NOMO-1 (cell line): ENCODE results near the gene GRB10.
"Not testable (repeated sequence)": the region's sequence is repeated elsewhere in the genome, so short reads cannot be mapped to it uniquely, and the experiment has no call there.

Source experiments
- DNase-seq, 2 experiments: peaks; one replicate each; lab custom pipeline; 2025; ENCODE audit not compliant: unreplicated experiment in 2 of 2; lab: John Stamatoyannopoulos, UW

GRB10 gene

GRCh38 chr7:50591480-50592438 lies 190.9 kb downstream of the GRB10 start:
- no peak for DNase-seq

DNA sequence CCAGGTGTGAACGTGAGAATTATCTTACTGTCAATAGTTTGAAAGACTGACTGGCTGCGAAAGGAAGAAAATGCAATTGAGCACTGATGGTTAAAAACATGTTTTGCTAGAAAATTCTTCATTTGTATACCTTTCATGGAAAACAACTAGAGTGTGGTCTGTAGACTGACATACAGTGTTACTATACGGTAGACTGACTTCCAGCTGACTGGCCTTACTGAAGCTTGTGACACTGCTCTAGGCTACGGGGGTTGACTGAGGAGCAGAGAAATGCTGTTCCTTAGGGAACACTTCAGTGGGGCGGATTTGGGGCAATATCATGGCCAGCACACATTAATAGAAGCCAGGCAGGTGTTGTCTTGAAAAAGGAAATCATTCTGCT lies 191.6 kb downstream of the GRB10 start:
- no peak for DNase-seq

- no peak for DNase-seq
These were observed 192.2 kb downstream of the GRB10 start for GRCh38 chr7:50590535-50590934.

DNA sequence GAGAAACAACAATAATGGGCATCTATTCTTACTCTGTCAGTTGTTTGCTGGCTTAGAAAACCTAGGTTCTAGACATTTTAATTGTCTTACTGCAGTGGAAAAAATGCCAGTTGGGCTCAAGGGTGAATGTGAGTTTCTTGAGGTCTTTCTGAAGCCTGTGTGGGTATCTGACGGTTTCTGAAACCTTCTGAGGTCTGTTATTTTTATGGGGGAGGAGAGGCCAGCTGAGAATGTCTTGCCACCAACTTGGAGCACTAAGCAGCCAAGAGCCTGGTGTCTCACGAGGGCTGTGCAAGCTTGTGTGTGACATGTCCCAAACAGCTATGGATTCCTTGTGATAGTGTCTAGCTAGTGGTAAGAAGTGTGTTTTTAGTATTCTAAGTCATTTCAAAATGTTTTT lies 193.3 kb downstream of the GRB10 start:
- no peak for DNase-seq

DNA sequence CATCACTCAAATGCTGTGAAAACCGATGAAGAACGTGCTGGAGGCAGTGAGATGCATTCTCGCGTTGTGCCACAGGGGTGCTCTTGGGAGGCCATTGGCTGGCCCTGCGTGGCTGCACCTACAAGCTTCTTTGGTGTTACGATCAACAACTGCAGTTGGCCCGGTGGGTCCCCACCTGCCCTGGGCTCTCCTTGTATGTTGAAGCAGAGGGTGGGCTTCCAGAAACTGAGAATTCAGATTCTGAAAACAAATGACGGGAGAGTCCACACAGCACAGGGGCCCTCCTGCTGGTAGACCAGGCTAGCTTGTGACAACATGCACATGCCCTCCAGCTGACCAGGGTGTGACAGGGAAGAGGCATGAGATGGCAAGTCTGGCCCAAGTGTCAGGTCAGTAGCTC lies 193.8 kb downstream of the GRB10 start:
- no peak for DNase-seq

GRCh38 chr7:50587737-50588136 lies 195.0 kb downstream of the GRB10 start:
- no peak for DNase-seq

GRCh38 chr7:50584793-50585408 lies 197.8 kb downstream of the GRB10 start:
- DNase-seq = no peak

DNA sequence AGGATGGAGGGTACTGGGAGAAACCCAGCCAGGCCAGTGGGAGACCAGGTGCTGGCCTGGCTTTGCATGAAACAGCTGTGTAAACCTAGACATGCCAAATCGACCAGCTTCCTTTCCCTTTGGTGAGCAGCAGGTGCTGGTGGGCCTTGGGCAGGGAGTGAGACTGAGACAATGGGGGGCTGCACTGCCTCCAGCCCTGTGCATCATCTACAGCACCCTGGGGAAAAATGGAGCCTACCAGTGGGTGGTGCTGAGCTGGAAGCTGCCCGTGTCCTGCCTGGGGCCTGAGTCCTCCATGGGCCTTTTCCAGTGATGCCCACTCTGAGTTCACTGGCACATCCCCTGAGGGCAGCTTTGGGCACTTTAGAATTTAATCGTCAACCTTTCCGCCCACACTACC lies 198.3 kb downstream of the GRB10 start:
- no peak for DNase-seq

DNA sequence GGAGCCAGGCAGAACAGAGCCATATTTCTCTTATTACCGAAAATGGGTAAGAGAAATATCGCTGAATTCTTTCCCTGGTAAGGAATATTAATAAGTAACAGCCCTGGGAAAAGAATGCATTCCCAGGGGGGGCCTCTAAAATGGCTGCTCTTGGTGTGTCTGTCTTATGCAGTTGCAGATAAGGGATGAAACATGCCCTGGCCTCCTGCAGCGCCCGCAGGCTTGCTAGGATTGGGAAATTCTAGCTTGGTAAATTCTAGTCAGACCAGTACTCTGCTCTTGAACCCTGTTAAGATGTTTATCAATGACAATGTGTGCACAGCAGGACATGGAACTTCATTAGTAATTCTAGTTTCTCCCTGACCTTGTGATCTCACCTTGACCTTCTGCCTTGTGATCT lies 199.4 kb downstream of the GRB10 start:
- not testable (repeated sequence) for DNase-seq

DNA sequence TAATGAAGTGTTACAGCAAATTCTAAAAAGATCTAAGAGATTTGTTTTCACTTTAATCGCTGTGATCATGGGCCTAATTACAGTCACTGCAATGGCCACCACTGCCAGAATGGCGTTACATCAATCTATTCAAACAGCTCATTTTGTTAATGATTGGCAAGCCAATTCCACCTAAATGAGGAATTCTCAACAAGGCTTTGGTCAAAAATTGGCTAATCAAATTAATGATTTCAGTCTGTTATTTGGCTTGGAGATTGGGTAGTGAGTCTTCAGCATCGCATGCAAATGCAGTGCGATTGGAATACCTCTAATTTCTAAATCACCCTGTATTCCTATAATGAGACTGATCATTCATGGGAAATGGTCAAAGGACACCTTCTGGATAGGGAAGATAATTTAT lies 200.4 kb downstream of the GRB10 start:
- not testable (repeated sequence) for DNase-seq

GRCh38 chr7:50580666-50581065 lies 202.0 kb downstream of the GRB10 start:
- DNase-seq = not testable (repeated sequence)

DNA sequence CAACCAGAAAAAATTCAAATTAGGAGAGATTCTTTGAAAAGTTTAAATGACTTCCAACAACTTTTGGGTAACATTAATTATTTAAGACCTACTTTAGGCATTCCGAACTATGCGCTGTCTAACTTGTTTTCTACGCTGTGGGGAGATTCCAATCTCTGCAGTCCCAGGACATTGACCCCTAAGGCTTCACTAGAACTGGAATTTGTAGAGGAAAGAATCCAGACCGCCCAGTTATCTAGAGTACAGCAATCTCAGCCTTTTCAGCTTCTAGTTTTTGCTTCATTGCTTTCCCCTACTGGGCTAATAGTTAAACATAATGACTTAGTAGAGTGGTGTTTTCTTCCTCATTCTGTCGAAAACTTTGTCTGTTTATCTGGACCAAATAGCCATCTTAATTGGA lies 202.6 kb downstream of the GRB10 start:
- DNase-seq = no peak

DNA sequence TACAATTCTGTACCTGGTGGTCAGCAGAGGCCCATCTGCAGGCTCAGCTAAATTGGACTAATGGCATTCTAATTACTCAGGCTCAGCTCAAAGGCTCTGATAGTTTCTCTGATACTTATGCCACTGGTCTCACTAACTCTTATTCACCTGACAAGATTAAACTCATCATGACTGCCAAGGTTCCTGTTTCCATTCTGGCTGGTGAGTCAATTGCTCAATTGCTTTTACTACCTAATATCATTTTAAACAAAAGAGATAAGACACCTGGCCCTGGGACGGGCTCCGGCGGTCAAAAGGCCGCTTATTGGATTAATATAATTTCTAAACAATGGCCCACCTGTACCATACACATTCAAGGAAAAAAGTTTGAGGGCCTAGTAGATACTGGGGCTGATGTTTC lies 204.6 kb downstream of the GRB10 start:
- not testable (repeated sequence) for DNase-seq

- DNase-seq = no peak
These were observed 205.1 kb downstream of the GRB10 start for GRCh38 chr7:50577569-50577968.

DNA sequence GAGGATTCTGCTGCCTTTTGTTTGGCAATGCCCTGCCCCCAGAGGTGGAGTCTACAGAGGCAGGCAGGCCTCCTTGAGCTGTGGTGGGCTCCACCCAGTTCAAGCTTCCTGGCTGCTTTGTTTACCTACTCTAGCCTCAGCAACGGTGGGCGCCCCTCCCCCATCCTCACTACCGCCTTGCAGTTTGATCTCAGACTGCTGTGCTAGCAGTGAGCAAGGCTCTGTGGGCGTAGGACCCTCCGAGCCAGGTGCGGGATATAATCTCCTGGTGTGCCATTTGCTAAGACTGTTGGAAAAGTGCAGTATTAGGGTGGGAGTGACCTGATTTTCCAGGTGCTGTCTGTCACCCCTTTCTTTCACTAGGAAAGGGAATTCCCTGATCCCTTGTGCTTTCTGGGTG lies 206.3 kb downstream of the GRB10 start:
- not testable (repeated sequence) for DNase-seq

DNA sequence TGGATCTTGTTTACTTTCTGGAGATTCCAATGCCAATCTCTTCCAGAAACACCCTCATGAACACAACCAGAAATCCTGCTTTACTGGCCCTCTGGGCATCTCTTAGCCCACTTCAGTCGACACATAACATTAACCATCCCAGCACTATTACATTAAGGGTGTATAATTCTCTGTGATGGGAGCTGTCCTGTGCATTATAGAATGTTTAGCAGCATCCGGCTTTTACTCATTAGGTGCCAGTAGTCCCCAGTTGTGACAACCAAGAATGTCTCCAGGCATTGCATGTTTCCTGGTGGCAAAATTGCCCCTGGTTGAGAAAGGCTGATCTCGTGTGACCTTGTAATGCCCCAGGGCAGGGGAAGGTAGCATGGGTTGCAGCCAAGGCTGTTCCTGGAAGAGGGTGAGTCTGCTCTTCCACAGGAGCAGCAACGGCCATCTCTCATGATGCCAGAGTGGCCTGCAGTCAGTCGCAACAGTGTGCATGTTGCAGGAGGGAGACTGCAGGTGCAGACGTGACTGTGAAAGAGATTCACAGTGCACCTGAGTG lies 214.9 kb downstream of the GRB10 start:
- DNase-seq = no peak

DNA sequence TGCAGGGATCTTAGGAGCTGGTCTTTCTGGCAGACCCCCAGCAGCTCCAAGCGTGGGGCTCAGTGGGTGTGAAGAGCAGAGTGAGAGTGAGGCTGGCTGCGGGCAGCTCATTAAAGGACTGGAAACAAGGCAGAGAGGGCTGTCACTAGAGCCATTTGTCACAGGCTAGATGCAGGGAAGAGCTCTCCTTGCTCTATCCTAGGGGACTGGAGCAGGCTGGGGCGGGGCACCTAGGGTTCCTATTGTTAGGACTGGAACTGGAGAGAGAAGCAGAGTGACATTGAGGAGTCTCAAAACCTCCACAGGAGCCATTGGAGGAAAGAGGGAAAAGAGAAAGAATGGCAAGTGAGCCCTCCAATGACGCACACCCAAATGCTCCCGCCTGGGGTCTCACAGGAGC lies 216.7 kb downstream of the GRB10 start:
- no peak for DNase-seq

GRCh38 chr7:50565559-50565916 lies 217.2 kb downstream of the GRB10 start:
- no peak for DNase-seq

DNA sequence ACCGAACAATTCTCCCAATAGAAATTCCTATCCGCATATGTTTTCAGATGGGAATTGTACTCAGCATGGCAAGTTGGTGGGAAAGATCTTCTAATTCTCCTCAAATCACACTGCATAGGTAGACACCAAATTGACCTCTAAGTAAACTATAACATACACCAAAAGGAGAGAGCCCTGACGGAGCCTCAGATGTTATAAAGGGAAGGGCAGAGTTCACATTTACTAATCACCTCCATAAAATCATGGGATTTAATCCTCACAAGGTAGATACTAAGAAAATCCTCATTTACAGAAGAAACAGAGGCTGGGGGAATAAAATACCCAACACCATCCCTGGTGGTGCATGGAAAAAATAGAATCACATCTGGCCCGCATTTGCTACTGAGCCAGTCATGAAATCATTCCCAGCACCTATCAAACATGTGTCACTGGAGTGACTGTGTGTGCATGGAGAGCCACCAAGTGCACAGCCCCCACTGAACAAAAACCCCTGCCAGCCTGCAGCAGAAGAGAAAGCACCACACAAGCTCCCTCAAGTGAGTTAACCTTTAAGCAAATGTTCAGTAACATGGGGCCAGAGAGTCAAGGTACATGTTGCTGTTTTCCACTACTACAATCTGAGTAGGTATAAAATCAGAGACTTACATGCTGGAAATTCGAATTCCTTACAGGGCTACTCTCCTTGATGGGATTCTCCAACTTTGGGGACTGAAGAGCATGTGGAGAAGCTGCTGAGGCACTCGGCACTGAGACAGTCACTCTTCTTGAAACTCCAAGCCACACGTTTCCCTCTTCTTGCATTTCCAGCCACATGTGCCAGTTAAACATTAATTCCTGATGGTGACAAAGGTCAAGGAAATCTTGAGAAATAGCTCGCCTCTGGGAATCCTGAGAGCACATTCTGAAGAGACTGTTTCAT lies 217.8 kb downstream of the GRB10 start, which contains the start of gene DDC:
DDC (minus strand) TSS at position 766 of the 919 bp plus-strand sequence. CDS start 21,320 bp downstream, outside the sequence.
- DNase-seq = no peak

DNA sequence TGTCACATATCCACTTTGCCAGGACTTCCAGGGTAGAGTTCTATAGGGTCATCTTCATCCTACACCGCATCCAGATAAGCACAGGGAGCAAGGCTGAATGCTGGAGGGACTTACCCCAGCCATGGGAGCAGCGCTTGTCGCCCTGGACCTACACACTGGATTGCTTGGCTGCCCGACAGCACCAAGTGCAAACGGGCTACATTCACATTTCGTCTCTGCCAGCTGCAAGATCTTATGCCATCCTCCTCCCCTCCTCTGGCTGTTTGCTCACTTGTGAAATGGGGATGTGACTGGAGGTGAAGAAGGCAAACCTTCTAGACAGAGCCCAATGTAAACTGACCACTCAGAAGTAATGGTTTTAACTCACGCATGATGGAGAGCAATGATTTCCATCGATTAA lies 218.5 kb downstream of the GRB10 start:
- no peak for DNase-seq

DNA sequence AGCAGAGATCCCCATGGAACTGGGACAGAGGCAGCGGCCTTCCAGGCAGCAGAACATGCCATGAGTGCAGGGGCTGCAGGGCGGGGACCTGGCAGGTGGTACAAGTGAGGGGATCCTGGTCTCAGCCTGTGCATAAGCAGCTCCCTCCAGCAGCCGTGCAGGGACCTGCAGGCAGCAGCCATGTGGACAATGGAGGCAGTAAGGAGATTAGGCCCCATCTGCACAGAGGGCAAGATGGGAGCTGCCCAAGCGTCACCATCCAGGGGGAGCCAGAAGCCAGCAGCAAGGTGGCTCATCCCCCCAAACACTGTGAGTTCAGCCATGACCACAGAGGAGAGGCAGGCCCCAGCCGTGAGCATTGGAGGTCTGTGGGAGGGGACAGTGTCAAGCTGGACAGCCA lies 220.6 kb downstream of the GRB10 start:
- DNase-seq = no peak
